Psoas muscle (tissue), 8 donors: Measurements from ENCODE around the gene RPRD1B. TPM values are rescaled to one million over a fixed set of nuclear protein-coding genes. Genes with fewer than 3 reads are reported as not detected.

Experiments used
- ATAC-seq, 4 donors: fragments of 200-7000 bp; cut with Tn5 transposase; one replicate each; pipeline ENCODE4 v1.9.1; 2020; ENCODE audit warnings: moderate library complexity in 3 of 4, mild to moderate bottlenecking in 2 of 4
- DNase-seq, 2 donors: peaks; one replicate each; pipeline ENCODE4 v3.0.0-alpha.2; 2020
- H3K27ac ChIP-seq: fragments of 200-600 bp; one replicate; pipeline ENCODE4 v1.8.0; 2022
- H3K27me3 ChIP-seq, 3 donors: fragments of 200-600 bp in 1 of 3; one replicate each; pipeline versions ENCODE4 v1.6.1 to v1.8.0; 2013 to 2022; ENCODE audit warnings: low read length in 2 of 3, mild to moderate bottlenecking in 2 of 3, moderate library complexity in 1 of 3; ENCODE audit not compliant: insufficient read depth in 3 of 3
- H3K36me3 ChIP-seq, 2 donors: fragments of 200-600 bp in 1 of 2; one replicate each; pipeline versions ENCODE4 v1.6.1 to v1.8.0; 2013 to 2022; ENCODE audit warnings: low read depth in 1 of 2, mild to moderate bottlenecking in 1 of 2, moderate library complexity in 1 of 2; ENCODE audit not compliant: insufficient read depth in 1 of 2
- H3K4me1 ChIP-seq: fragments of 200-600 bp; one replicate; pipeline ENCODE4 v1.8.0; 2022
- H3K4me3 ChIP-seq: fragments of 200-600 bp; one replicate; pipeline ENCODE4 v1.8.0; 2022; ENCODE audit warnings: mild to moderate bottlenecking
- H3K9me3 ChIP-seq: fragments of 200-600 bp; one replicate; pipeline ENCODE4 v1.8.0; 2022
- WGBS, 3 donors: extraction: QIAGEN DNeasy Blood & Tissue Kit; methylation state at CpG; one replicate each; pipeline versions ENCODE4 v1.1.6 to v1.1.7; 2013; 5-methylcytosine and 5-hydroxymethylcytosine counted together
- intact Hi-C, 2 donors: fragments of 100-400 bp; cut with DNase I; formaldehyde crosslinking; loops; one replicate each; pipeline versions ENCODE4 v1.11.0 to v1.14.2; 2022
- polyA plus RNA-seq, 3 donors: library from polyadenylated mRNA; stranded (reverse); fragments of 200-250 nt; gene quantifications; one replicate each; pipeline ENCODE4 v1.2.3, GENCODE V29; 2013
- total RNA-seq, 4 donors: library from RNA; stranded (reverse); fragmentation: NEBNext Ultra II Directional in 2 of 4; extraction: Animal tissue kit (Norgen Biotek cat#: 25700) in 2 of 4; gene quantifications; one replicate each; pipeline versions ENCODE4 v1.2.1 to v1.2.4, GENCODE V29; 2021 to 2023
- TF ChIP-seq, protein P1 (sequence below): fragments of 200-600 bp; IDR thresholded peaks from one replicate; pipeline ENCODE4 v1.8.0; 2022; ENCODE audit warnings: antibody characterized with exemption
- donor health status: healthy with polysubstance abuse.
- donor health status: DM: no; HTN: no; CAD: no; lungs with moderate emphysema.
- donor health status: Bipolar disorder and iron deficiency.
- donor health status: healthy.
- donor health status: DM: yes; HTN: yes; CAD: no.
- donor health status: DM: no; HTN: no; CAD: no.
- donor health status: DM: no; HTN: no; CAD: no.
- donor health status: DM: yes; HTN: yes; CAD: no.

RPRD1B gene
- total and polyA plus RNA-seq, 7 donors = 14.0 to 55.7 (median 32.7) TPM

GRCh38 chr20:37986873-37987601 is 46.5 kb upstream of the RPRD1B start:
- intact Hi-C loops = loop anchor here in 1 of 2 donors (5.0 kb wide), 1 partner anchor 210 kb away; no protein-coding TSS in a partner anchor
- DNase-seq (peak; percentile 80 to 92), ATAC-seq (peak; percentile 73 to 81 (median 80))
- TF ChIP-seq, protein P1, sequence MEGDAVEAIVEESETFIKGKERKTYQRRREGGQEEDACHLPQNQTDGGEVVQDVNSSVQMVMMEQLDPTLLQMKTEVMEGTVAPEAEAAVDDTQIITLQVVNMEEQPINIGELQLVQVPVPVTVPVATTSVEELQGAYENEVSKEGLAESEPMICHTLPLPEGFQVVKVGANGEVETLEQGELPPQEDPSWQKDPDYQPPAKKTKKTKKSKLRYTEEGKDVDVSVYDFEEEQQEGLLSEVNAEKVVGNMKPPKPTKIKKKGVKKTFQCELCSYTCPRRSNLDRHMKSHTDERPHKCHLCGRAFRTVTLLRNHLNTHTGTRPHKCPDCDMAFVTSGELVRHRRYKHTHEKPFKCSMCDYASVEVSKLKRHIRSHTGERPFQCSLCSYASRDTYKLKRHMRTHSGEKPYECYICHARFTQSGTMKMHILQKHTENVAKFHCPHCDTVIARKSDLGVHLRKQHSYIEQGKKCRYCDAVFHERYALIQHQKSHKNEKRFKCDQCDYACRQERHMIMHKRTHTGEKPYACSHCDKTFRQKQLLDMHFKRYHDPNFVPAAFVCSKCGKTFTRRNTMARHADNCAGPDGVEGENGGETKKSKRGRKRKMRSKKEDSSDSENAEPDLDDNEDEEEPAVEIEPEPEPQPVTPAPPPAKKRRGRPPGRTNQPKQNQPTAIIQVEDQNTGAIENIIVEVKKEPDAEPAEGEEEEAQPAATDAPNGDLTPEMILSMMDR = no peak
- WGBS, 3 donors = 23 to 31% (median 27%) methylated on average over 9 of the region's 9 CpGs
- no peaks in the 10 kb centered on the region for H3K27me3 ChIP-seq
- no peaks in the 10 kb centered on the region for H3K9me3 ChIP-seq
- H3K4me3 ChIP-seq = no peak overlapping the region
- peaks cover 0 to 21% of the 10 kb centered on the region in 2 donors for H3K36me3 ChIP-seq
- H3K27ac ChIP-seq = peak overlapping the region; percentile 91
- peaks cover 73% of the 10 kb centered on the region for H3K4me1 ChIP-seq

GRCh38 chr20:37987602-37988290 is 45.8 kb upstream of the RPRD1B start:
- TF ChIP-seq, protein P1 = no peak
- Histone ChIP-seq H3K4me3 (no peak overlapping the region), H3K27ac (peak overlapping the region; percentile 91), H3K27me3 (no peaks in the 10 kb centered on the region), H3K4me1 (peaks cover 79% of the 10 kb centered on the region), H3K9me3 (no peaks in the 10 kb centered on the region), H3K36me3 (peaks cover 0 to 14% of the 10 kb centered on the region in 2 donors)
- WGBS, 3 donors = 68 to 77% (median 69%) methylated on average over 12 of the region's 12 CpGs
- DNase-seq (no peak), ATAC-seq (no peak)
- intact Hi-C loops = loop anchor here in 1 of 2 donors (5.0 kb wide), 1 partner anchor 210 kb away; no protein-coding TSS in a partner anchor

GRCh38 chr20:37988306-37988954 is 45.1 kb upstream of the RPRD1B start:
- DNase-seq = no peak
- intact Hi-C loops = loop anchor here in 1 of 2 donors (5.0 kb wide), 1 partner anchor 211 kb away; no protein-coding TSS in a partner anchor
- peak; percentile 48 to 64 (median 54) for ATAC-seq
- H3K4me3 ChIP-seq = no peak overlapping the region
- no peaks in the 10 kb centered on the region for H3K9me3 ChIP-seq
- TF ChIP-seq, protein P1 = no peak
- peaks cover 0 to 7% of the 10 kb centered on the region in 2 donors for H3K36me3 ChIP-seq
- H3K27me3 ChIP-seq = no peaks in the 10 kb centered on the region
- 57 to 81% (median 63%) methylated on average over 5 of the region's 5 CpGs for WGBS, 3 donors
- H3K27ac ChIP-seq = peak overlapping the region; percentile 91
- H3K4me1 ChIP-seq = peaks cover 83% of the 10 kb centered on the region

GRCh38 chr20:37989601-37990295 is 43.8 kb upstream of the RPRD1B start:
- TF ChIP-seq, protein P1 = no peak
- WGBS, 3 donors = 40 to 47% (median 40%) methylated on average over 7 of the region's 7 CpGs
- Histone ChIP-seq H3K9me3 (no peaks in the 10 kb centered on the region), H3K36me3 (peaks cover 0 to 9% of the 10 kb centered on the region in 2 donors), H3K27me3 (no peaks in the 10 kb centered on the region), H3K4me1 (peaks cover 84% of the 10 kb centered on the region), H3K27ac (peak overlapping the region; percentile 91), H3K4me3 (no peak overlapping the region)
- peak in 2 of 4 donors; percentile 6 to 29 for ATAC-seq
- intact Hi-C loops = loop anchor here (5.0 to 10.0 kb wide), 5 partner anchors 87 to 425 kb away; partner anchors contain the start of gene VSTM2L (in 1 of the 2)
- peak; percentile 27 to 57 for DNase-seq
